SK-N-SH (cell line): Measurements from ENCODE around the gene RASD2. TPM values are rescaled to one million over a fixed set of nuclear protein-coding genes. Genes with fewer than 3 reads are reported as not detected.
"Not testable (repeated sequence)": the region's sequence is repeated elsewhere in the genome, so short reads cannot be mapped to it uniquely, and the experiment has no call there.

ENCODE experiments used
- CTCF ChIA-PET: fragments of 300-600, 350-600 bp; formaldehyde crosslinking; extraction: SDS; loops from one replicate; lab custom pipeline; 2021; lab: Yijun Ruan, JAX
- POLR2A ChIA-PET: fragments of 350-600 bp; sonication (Branson Sonifier 250); formaldehyde crosslinking; extraction: SDS; loops from one replicate; lab custom pipeline; 2020; ENCODE audit warnings: antibody characterized with exemption, inconsistent platforms; lab: Yijun Ruan, JAX
- DNase-seq: peaks from one replicate; pipeline ENCODE4 v3.0.0; 2012
- H2AFZ ChIP-seq: fragments of 200-600 bp; sonication (generic); 2 replicates; pipeline ENCODE4 v1.8.1; 2016; ENCODE audit warnings: antibody characterized with exemption, mild to moderate bottlenecking, low read depth
- H3F3A ChIP-seq: fragments of 200-600 bp; sonication (generic); replicated peaks from 2 replicates; pipeline ENCODE3; 2016; ENCODE audit warnings: antibody characterized with exemption, mild to moderate bottlenecking; ENCODE audit not compliant: insufficient read depth
- H3K27ac ChIP-seq, 2 experiments: fragments of 200-500 bp in 1 of 2; fragments of 200-600 bp in 1 of 2; sonication (Bioruptor generic) in 1 of 2; sonication (generic), shearing (Covaris generic) in 1 of 2; 2 replicates each; pipeline versions ENCODE4 v1.5.1 to v1.6.1; 2014 to 2016; ENCODE audit warnings: low read depth in 2 of 2, inconsistent platforms in 1 of 2, low read length in 1 of 2, mild to moderate bottlenecking in 1 of 2, mixed read lengths in 1 of 2
- H3K27me3 ChIP-seq: fragments of 200-600 bp; sonication (generic), shearing (Covaris generic); 2 replicates; pipeline ENCODE4 v1.6.1; 2016; ENCODE audit warnings: mixed run types; ENCODE audit not compliant: insufficient read depth
- H3K36me3 ChIP-seq, 2 experiments: fragments of 200-500 bp in 1 of 2; fragments of 200-600 bp in 1 of 2; sonication (Bioruptor generic) in 1 of 2; sonication (generic) in 1 of 2; replicated peaks in 1 of 2; 2 replicates each; pipeline versions ENCODE3 to v1.5.1; 2014 to 2016; ENCODE audit warnings: low read length in 1 of 2, mild to moderate bottlenecking in 1 of 2; ENCODE audit not compliant: insufficient read depth in 2 of 2, control insufficient read depth in 1 of 2
- H3K4me1 ChIP-seq, 2 experiments: fragments of 200-500 bp in 1 of 2; fragments of 200-600 bp in 1 of 2; sonication (Bioruptor generic) in 1 of 2; sonication (generic), shearing (Covaris generic) in 1 of 2; 2 replicates each; pipeline versions ENCODE4 v1.5.1 to v1.6.1; 2014 to 2016; ENCODE audit warnings: low read depth in 1 of 2, low read length in 1 of 2, mixed run types in 1 of 2; ENCODE audit not compliant: insufficient read depth in 2 of 2, control insufficient read depth in 1 of 2
- H3K4me2 ChIP-seq: fragments of 200-600 bp; sonication (generic), shearing (Covaris generic); 2 replicates; pipeline ENCODE4 v1.6.1; 2017; ENCODE audit warnings: mixed run types
- H3K4me3 ChIP-seq, 2 experiments: fragments of 200-500 bp in 1 of 2; fragments of 200-600 bp in 1 of 2; sonication (Bioruptor generic) in 1 of 2; sonication (generic), shearing (Covaris generic) in 1 of 2; 2 replicates each; pipeline versions ENCODE4 v1.5.1 to v1.8.1; 2014 to 2016; ENCODE audit warnings: low read depth in 2 of 2, inconsistent platforms in 1 of 2, low read length in 1 of 2, mild to moderate bottlenecking in 1 of 2, mixed read lengths in 1 of 2, moderate library complexity in 1 of 2
- H3K79me2 ChIP-seq: fragments of 200-600 bp; sonication (generic); 2 replicates; pipeline ENCODE4 v1.8.1; 2017; ENCODE audit warnings: mild to moderate bottlenecking; ENCODE audit not compliant: insufficient read depth
- H3K9ac ChIP-seq: fragments of 200-600 bp; sonication (generic); 2 replicates; pipeline ENCODE4 v1.6.1; 2017; ENCODE audit warnings: mixed run types
- H3K9me2 ChIP-seq: fragments of 200-600 bp; sonication (generic); 2 replicates; pipeline ENCODE4 v1.6.1; 2017; ENCODE audit warnings: mixed run types
- H3K9me3 ChIP-seq: fragments of 200-600 bp; sonication (generic); 2 replicates; pipeline ENCODE4 v1.6.1; 2017; ENCODE audit warnings: mixed run types, mild to moderate bottlenecking, moderate library complexity
- H4K20me1 ChIP-seq: fragments of 200-600 bp; sonication (generic); 2 replicates; pipeline ENCODE4 v1.6.1; 2017; ENCODE audit warnings: mild to moderate bottlenecking, mixed run types; ENCODE audit not compliant: insufficient read depth
- CHD2 ChIP-seq: fragments of 150-350 bp; IDR thresholded peaks from 2 replicates; pipeline ENCODE4 v1.6.1; 2018; ENCODE audit warnings: low read length; ENCODE audit not compliant: partially characterized antibody
- FOSL2 ChIP-seq: IDR thresholded peaks from 2 replicates; pipeline ENCODE4 v1.4.0; 2012; ENCODE audit warnings: low read depth, mild to moderate bottlenecking, moderate library complexity, borderline replicate concordance
- FOXM1 ChIP-seq: IDR thresholded peaks from 2 replicates; pipeline ENCODE4 v1.4.0; 2012; ENCODE audit warnings: low read depth, mild to moderate bottlenecking
- GABPA ChIP-seq: IDR thresholded peaks from 2 replicates; pipeline ENCODE4 v1.4.0; 2012; ENCODE audit warnings: low read depth, mild to moderate bottlenecking
- GATA2 ChIP-seq: sonication (generic); formaldehyde crosslinking; IDR thresholded peaks from 2 replicates; pipeline ENCODE4 v1.5.0; 2020; ENCODE audit warnings: mild to moderate bottlenecking, missing genetic modification reagents
- JUND ChIP-seq: IDR thresholded peaks from 2 replicates; pipeline ENCODE4 v1.4.0; 2012
- MXI1 ChIP-seq: IDR thresholded peaks from 2 replicates; pipeline ENCODE4 v1.6.1; 2012; ENCODE audit warnings: mild to moderate bottlenecking, low read depth, low read length, improper control_type of control experiment
- NRF1 ChIP-seq: IDR thresholded peaks from 2 replicates; pipeline ENCODE4 v1.6.1; 2012; ENCODE audit warnings: low read depth, mild to moderate bottlenecking, low read length
- POLR2AphosphoS5 ChIP-seq: IDR thresholded peaks from 2 replicates; pipeline ENCODE4 v1.6.1; 2012; ENCODE audit warnings: low read depth, low read length
- RAD21 ChIP-seq: IDR thresholded peaks from 2 replicates; pipeline ENCODE4 v1.6.1; 2012; ENCODE audit warnings: mild to moderate bottlenecking, low read length
- USF2 ChIP-seq: fragments of 150-350 bp; IDR thresholded peaks from 2 replicates; pipeline ENCODE4 v1.6.1; 2017; ENCODE audit warnings: antibody characterized with exemption, low read length, low read depth, borderline replicate concordance
- WGBS: methylation state at CpG from one replicate; pipeline ENCODE4 v1.1.6; 2017; ENCODE audit warnings: low lambda C conversion rate; 5-methylcytosine and 5-hydroxymethylcytosine counted together
- polyA plus RNA-seq, 3 experiments: library from polyadenylated mRNA; depleted of rRNA; stranded (reverse); fragments of >200 nt; gene quantifications; 2 replicates each; pipeline ENCODE4 v1.2.3, GENCODE V29; 2012
- TF ChIP-seq, protein P1 (sequence below): IDR thresholded peaks from 2 replicates; pipeline ENCODE4 v1.4.0; 2012; ENCODE audit warnings: low read depth, borderline replicate concordance
- TF ChIP-seq, protein P2 (sequence below): fragments of 200-600 bp; sonication (generic); IDR thresholded peaks from 2 replicates; pipeline ENCODE4 v1.6.1; 2017; ENCODE audit warnings: antibody characterized with exemption, mild to moderate bottlenecking, moderate library complexity
- TF ChIP-seq, protein P3 (sequence below): IDR thresholded peaks from 2 replicates; pipeline ENCODE4; 2012

RASD2 gene
- polyA plus RNA-seq, 1 of the 3 experiments (the other 2 are of a cell fraction), result 0.30 TPM

DNA sequence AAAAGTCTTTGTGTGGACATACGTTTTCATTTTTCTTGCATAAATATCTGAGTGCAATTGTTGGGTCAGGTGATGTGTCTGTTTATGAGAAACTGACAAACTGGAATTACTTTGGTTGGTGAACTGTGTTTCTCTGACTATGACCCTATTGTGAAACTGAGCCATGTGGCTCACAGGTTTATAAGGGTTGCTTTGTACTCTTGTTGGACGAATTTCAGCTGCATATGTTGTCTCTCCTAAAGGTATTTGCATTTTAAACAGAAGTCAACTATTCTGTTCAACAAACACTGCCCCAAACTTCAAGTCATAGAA, 34.4 kb upstream of the RASD2 start:
- TF ChIP-seq POLR2AphosphoS5, result no peak
- no peak for TF ChIP-seq GATA2 (CRISPR knock-in tag)
- no peak for TF ChIP-seq USF2
- TF ChIP-seq RAD21, result no peak
- no peak for TF ChIP-seq CHD2
- TF ChIP-seq, protein P1, sequence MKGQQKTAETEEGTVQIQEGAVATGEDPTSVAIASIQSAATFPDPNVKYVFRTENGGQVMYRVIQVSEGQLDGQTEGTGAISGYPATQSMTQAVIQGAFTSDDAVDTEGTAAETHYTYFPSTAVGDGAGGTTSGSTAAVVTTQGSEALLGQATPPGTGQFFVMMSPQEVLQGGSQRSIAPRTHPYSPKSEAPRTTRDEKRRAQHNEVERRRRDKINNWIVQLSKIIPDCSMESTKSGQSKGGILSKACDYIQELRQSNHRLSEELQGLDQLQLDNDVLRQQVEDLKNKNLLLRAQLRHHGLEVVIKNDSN, result no peak
- TF ChIP-seq FOXM1, result no peak
- TF ChIP-seq JUND, result no peak
- TF ChIP-seq NRF1, result no peak
- TF ChIP-seq, protein P2, sequence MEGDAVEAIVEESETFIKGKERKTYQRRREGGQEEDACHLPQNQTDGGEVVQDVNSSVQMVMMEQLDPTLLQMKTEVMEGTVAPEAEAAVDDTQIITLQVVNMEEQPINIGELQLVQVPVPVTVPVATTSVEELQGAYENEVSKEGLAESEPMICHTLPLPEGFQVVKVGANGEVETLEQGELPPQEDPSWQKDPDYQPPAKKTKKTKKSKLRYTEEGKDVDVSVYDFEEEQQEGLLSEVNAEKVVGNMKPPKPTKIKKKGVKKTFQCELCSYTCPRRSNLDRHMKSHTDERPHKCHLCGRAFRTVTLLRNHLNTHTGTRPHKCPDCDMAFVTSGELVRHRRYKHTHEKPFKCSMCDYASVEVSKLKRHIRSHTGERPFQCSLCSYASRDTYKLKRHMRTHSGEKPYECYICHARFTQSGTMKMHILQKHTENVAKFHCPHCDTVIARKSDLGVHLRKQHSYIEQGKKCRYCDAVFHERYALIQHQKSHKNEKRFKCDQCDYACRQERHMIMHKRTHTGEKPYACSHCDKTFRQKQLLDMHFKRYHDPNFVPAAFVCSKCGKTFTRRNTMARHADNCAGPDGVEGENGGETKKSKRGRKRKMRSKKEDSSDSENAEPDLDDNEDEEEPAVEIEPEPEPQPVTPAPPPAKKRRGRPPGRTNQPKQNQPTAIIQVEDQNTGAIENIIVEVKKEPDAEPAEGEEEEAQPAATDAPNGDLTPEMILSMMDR, result no peak
- no peak for TF ChIP-seq GABPA
- no peak for TF ChIP-seq FOSL2
- TF ChIP-seq, protein P3, sequence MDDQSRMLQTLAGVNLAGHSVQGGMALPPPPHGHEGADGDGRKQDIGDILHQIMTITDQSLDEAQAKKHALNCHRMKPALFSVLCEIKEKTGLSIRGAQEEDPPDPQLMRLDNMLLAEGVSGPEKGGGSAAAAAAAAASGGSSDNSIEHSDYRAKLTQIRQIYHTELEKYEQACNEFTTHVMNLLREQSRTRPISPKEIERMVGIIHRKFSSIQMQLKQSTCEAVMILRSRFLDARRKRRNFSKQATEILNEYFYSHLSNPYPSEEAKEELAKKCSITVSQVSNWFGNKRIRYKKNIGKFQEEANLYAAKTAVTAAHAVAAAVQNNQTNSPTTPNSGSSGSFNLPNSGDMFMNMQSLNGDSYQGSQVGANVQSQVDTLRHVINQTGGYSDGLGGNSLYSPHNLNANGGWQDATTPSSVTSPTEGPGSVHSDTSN, result no peak
- no peak for TF ChIP-seq MXI1

DNA sequence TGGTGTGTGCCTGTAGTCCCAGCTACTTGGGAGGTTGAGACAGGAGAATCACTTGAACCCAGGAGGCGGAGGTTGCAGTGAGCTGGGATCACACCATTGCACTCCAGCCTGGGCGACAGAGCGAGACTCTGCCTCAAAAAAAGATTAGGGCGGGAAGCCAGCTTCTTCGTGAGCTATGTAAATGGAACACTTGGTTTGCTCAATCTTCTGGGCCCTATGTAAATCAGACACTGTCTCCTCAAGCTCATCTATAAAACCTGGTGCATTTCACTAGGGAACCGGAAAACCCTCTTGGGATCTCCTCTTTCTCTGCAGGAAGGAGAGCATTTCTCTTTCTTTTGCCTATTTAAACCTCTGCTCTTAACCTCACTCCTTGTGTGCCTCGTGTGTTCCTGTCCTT, 32.8 kb upstream of the RASD2 start:
- H3K79me2 ChIP-seq, H3K27me3 ChIP-seq, H3K4me3 ChIP-seq, H3K27ac ChIP-seq, H3F3A ChIP-seq, H3K36me3 ChIP-seq, POLR2A ChIA-PET, H3K4me1 ChIP-seq, H2AFZ ChIP-seq, H4K20me1 ChIP-seq, DNase-seq, H3K4me2 ChIP-seq, H3K9me3 ChIP-seq, H3K9ac ChIP-seq, H3K9me2 ChIP-seq: not testable (repeated sequence)
- CTCF ChIA-PET, result interaction anchor here (1.1 to 1.4 kb wide), 2 partner anchors 10 to 76 kb away, joined by 3 to 4 read pairs; no protein-coding TSS in a partner anchor
- 87% methylated on average over 7 of the region's 7 CpGs for WGBS

More for the DNA sequence above, 34.4 kb upstream of the RASD2 start:
- Histone ChIP-seq H3K27me3 (no peaks in the 10 kb centered on the region), H3F3A (no peaks in the 10 kb centered on the region), H3K9me3 (no peaks in the 10 kb centered on the region), H3K9me2 (no peaks in the 10 kb centered on the region), H2AFZ (no peak overlapping the region), H3K4me3 (no peak overlapping the region), H3K36me3 (no peaks in the 10 kb centered on the region), H3K4me1 (no peaks in the 10 kb centered on the region), H3K9ac (no peak overlapping the region), H3K79me2 (no peaks in the 10 kb centered on the region), H4K20me1 (no peaks in the 10 kb centered on the region), H3K4me2 (no peak overlapping the region), H3K27ac (no peak overlapping the region)
- 30% methylated on average over 2 of the region's 2 CpGs for WGBS
- no peak for DNase-seq
- POLR2A ChIA-PET, result no interaction called here
- CTCF ChIA-PET, result interaction anchor here (1.1 kb wide), 1 partner anchor 75 kb away, joined by 3 read pairs; no protein-coding TSS in a partner anchor
